Smooth muscle cell (in vitro differentiated cells): ENCODE measurements around the gene MPZ. TPM values are rescaled to one million over a fixed set of nuclear protein-coding genes. Genes with fewer than 3 reads are reported as not detected.

ENCODE experiments used
- DNase-seq: peaks from one replicate; lab custom pipeline; 2025; ENCODE audit not compliant: unreplicated experiment; lab: John Stamatoyannopoulos, UW
- H2AFZ ChIP-seq: fragments of 200-600 bp; sonication (generic); 2 replicates; pipeline ENCODE4 v1.6.0; 2016; ENCODE audit warnings: antibody characterized with exemption, low read depth, mild to moderate bottlenecking
- H3F3A ChIP-seq: fragments of 200-600 bp; sonication (generic); 2 replicates; pipeline ENCODE4 v1.6.0; 2017; ENCODE audit warnings: antibody characterized with exemption, low read depth
- H3K27ac ChIP-seq: fragments of 200-600 bp; sonication (generic); 2 replicates; pipeline ENCODE4 v1.5.1; 2016; ENCODE audit warnings: low read depth, mild to moderate bottlenecking
- H3K27me3 ChIP-seq: fragments of 200-600 bp; sonication (generic); 2 replicates; pipeline ENCODE4 v1.6.1; 2016; ENCODE audit warnings: low read depth, mild to moderate bottlenecking
- H3K36me3 ChIP-seq: fragments of 200-600 bp; sonication (generic); 2 replicates; pipeline ENCODE4 v1.5.1; 2016; ENCODE audit warnings: low read depth
- H3K4me1 ChIP-seq: fragments of 200-600 bp; sonication (generic); 2 replicates; pipeline ENCODE4 v1.5.1; 2016; ENCODE audit warnings: low read depth
- H3K4me2 ChIP-seq: fragments of 200-600 bp; sonication (generic); 2 replicates; pipeline ENCODE4 v1.6.0; 2016; ENCODE audit warnings: mild to moderate bottlenecking
- H3K4me3 ChIP-seq: fragments of 200-600 bp; sonication (generic); 2 replicates; pipeline ENCODE4 v1.5.1; 2016; ENCODE audit warnings: mild to moderate bottlenecking
- H3K79me2 ChIP-seq: fragments of 200-600 bp; sonication (generic); 2 replicates; pipeline ENCODE4 v1.6.0; 2016; ENCODE audit warnings: low read depth, mild to moderate bottlenecking
- H3K9ac ChIP-seq: fragments of 200-600 bp; sonication (generic); 2 replicates; pipeline ENCODE4 v1.6.0; 2016; ENCODE audit warnings: low read depth
- H3K9me3 ChIP-seq: fragments of 200-600 bp; sonication (generic); replicated peaks from 2 replicates; pipeline ENCODE4 v1.5.1; 2016; ENCODE audit warnings: low read depth
- H4K20me1 ChIP-seq: fragments of 200-600 bp; sonication (generic); 2 replicates; pipeline ENCODE4 v1.6.0; 2016; ENCODE audit warnings: low read depth
- WGBS: methylation state at CpG from one replicate; pipeline ENCODE4 v1.1.7; 2016; ENCODE audit warnings: low lambda C conversion rate; 5-methylcytosine and 5-hydroxymethylcytosine counted together
- polyA plus RNA-seq: library from polyadenylated mRNA; unstranded; fragments of >200 nt; fragmentation: Nextera tagmentation; extraction: Ambion mirVana; gene quantifications from 2 replicates; pipeline ENCODE4 v1.2.1, GENCODE V29; 2016
- total RNA-seq: library from RNA; depleted of rRNA; stranded (reverse); fragments of >200 nt; gene quantifications from 2 replicates; pipeline ENCODE4 v1.2.3, GENCODE V29; 2014
- TF ChIP-seq, protein P1 (sequence below): fragments of 200-600 bp; sonication (generic); IDR thresholded peaks from 2 replicates; pipeline ENCODE4 v1.5.1; 2017; ENCODE audit warnings: borderline replicate concordance, mild to moderate bottlenecking, antibody characterized with exemption; ENCODE audit not compliant: insufficient read depth, poor library complexity, severe bottlenecking

Gene MPZ
- total and polyA plus RNA-seq, 2 experiments from 2014 or later, result not detected

DNA sequence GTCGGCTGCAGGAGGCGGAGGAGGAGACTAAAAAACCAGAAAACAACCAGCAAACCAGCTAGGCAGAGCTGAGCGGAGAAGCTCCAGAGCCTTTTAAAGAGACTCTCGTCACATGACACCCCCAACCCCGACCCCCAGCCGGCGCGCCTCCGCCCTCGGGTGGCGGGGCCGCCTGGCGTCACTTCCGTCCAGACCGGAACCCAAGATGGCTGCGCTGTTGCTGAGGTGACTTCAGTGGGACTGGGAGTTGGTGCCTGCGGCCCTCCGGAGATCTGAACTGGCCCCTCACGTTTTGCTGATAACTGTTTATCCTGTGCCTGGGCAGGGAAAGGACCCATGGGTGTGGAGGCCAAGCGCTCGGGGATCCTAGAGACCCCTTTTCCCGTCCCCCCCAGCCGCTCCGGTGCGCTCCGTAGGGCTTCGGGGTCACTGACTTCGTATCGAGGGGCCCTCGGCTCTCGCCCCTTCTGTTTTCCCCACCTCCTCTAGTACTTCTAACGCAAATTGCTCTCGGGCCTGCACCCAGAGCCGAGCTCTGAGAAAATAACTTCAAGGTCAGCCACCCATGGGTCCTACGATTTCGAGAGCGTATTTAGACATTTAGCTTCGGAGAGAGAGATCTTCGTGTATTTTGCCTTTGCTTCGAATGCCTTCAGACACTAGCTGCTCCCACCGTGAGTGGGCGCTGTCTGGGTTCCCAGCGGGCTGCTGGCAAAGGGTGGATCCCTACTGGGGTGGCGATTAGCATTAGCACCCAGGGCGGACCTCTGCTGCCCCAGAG is 4.6 kb upstream of the MPZ start, which contains the start of gene SDHC:
TSS of gene SDHC (plus strand) at position 181 of the 781 bp plus-strand sequence. CDS start at position 206, 25 bp downstream.
- no peaks in the 10 kb centered on the region for H4K20me1 ChIP-seq
- TF ChIP-seq, protein P1, sequence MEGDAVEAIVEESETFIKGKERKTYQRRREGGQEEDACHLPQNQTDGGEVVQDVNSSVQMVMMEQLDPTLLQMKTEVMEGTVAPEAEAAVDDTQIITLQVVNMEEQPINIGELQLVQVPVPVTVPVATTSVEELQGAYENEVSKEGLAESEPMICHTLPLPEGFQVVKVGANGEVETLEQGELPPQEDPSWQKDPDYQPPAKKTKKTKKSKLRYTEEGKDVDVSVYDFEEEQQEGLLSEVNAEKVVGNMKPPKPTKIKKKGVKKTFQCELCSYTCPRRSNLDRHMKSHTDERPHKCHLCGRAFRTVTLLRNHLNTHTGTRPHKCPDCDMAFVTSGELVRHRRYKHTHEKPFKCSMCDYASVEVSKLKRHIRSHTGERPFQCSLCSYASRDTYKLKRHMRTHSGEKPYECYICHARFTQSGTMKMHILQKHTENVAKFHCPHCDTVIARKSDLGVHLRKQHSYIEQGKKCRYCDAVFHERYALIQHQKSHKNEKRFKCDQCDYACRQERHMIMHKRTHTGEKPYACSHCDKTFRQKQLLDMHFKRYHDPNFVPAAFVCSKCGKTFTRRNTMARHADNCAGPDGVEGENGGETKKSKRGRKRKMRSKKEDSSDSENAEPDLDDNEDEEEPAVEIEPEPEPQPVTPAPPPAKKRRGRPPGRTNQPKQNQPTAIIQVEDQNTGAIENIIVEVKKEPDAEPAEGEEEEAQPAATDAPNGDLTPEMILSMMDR, result peak; percentile 37
- H3K4me2 ChIP-seq, result peak within 1 kb of the TSS; percentile 91
- H3K4me3 ChIP-seq, result peak within 1 kb of the TSS; percentile 81
- H3K9me3 ChIP-seq, result no peaks in the 10 kb centered on the region
- DNase-seq, result peak; percentile 66
- H3K4me1 ChIP-seq, result peaks cover 15% of the 10 kb centered on the region
- H3K27me3 ChIP-seq, result no peaks in the 10 kb centered on the region
- H3K27ac ChIP-seq, result peak within 1 kb of the TSS; percentile 97
- H2AFZ ChIP-seq, result peak within 1 kb of the TSS; percentile 96
- H3K79me2 ChIP-seq, result peaks cover 25% of the 10 kb centered on the region
- H3K9ac ChIP-seq, result peak within 1 kb of the TSS; percentile 99
- H3K36me3 ChIP-seq, result no peaks in the 10 kb centered on the region
- 2% methylated on average over 45 of the region's 45 CpGs for WGBS
- no peaks in the 10 kb centered on the region for H3F3A ChIP-seq

DNA sequence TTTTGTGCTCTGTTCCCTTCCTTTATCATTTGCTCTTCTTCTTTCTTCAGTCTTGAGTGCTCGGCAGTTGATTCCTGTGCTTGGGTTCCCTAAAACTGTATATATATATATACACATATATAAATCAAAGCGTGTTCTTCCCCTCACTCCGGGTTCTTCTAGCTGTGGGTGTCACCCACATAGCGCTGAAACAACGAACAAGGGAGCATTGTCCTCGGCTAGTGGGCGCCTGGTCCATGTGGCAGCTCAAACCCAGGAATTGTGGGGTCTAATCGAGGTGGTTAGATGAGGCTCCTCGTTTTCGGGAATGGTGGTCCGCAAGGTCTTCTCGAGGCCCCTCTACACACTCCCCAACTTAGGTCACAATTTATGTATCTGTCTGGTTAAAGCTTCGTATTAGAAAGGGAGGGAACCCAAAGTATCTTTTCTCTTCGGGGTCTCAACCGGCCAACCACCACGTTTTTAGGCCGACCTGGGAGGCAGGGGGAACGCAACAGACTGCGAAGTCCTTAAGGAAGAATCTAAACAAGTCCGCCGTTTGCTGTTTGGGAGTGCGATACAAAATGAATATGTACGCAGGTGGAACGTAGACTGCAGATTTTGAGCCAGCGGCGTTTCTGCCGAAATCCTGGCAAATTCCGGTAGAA is 3.9 kb upstream of the MPZ start:
- Histone ChIP-seq H3K4me3 (peak overlapping the region; percentile 81), H4K20me1 (no peaks in the 10 kb centered on the region), H2AFZ (peak overlapping the region; percentile 96), H3K36me3 (no peaks in the 10 kb centered on the region), H3K4me1 (peaks cover 15% of the 10 kb centered on the region), H3F3A (no peaks in the 10 kb centered on the region), H3K79me2 (peaks cover 22% of the 10 kb centered on the region), H3K4me2 (peak overlapping the region; percentile 91), H3K9me3 (no peaks in the 10 kb centered on the region), H3K27ac (peak overlapping the region; percentile 97), H3K27me3 (no peaks in the 10 kb centered on the region), H3K9ac (peak overlapping the region; percentile 99)
- 45% methylated on average over 28 of the region's 28 CpGs for WGBS
- TF ChIP-seq, protein P1, result no peak
- DNase-seq, result no peak

DNA sequence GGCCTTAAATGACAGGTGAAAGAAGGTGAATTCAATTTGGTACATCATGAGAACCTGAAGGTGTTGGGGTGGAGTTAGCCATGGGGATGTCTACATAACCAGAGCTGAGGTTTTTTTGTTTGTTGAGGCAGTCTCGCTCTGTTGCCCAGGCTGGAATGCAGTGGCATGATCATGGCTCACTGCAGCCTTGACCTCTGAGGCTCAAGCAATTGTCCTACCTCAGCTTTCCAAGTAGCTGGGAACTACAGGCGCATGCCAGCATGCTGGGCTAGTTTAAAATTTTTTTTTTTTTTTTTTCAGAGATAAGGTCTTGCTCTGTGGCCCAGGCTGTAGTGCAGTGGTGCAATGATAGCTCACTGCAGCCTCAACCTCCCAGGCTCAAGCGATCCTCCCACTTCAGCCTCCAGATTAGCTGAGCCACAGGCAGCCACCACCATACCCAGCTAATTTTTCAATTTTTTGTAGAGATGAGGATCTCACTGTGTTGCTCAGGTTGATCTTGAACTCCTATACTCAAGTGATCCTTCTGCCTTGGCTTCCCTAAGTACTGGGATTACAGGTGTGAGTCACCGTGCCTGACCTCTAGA is 1.9 kb upstream of the MPZ start:
- Histone ChIP-seq H2AFZ (no peak overlapping the region), H3K79me2 (peaks cover 15% of the 10 kb centered on the region), H3K9ac (no peak overlapping the region), H3K4me3 (no peak overlapping the region), H4K20me1 (no peaks in the 10 kb centered on the region), H3K27ac (no peak overlapping the region), H3K9me3 (no peaks in the 10 kb centered on the region), H3K27me3 (no peaks in the 10 kb centered on the region), H3K4me1 (peaks cover 15% of the 10 kb centered on the region), H3K36me3 (no peaks in the 10 kb centered on the region), H3K4me2 (no peak overlapping the region), H3F3A (no peaks in the 10 kb centered on the region)
- DNase-seq, result no peak
- WGBS, result 90% methylated on average over 4 of the region's 4 CpGs
- TF ChIP-seq, protein P1, result no peak
